Neural cell (in vitro differentiated cells): Measurements from ENCODE around the gene ASH1L. TPM values are rescaled to one million over a fixed set of nuclear protein-coding genes. Genes with fewer than 3 reads are reported as not detected.

Source experiments
- H2AFZ ChIP-seq: fragments of 200-600, 300-800 bp; sonication (generic), shearing (Covaris generic); 2 replicates; pipeline ENCODE4 v1.6.0; 2014; ENCODE audit warnings: low read depth, mild to moderate bottlenecking, antibody characterized with exemption, low read length, moderate library complexity
- H3F3A ChIP-seq: fragments of 200-600 bp; shearing (Covaris generic); 2 replicates; pipeline ENCODE4 v1.6.1; 2016; ENCODE audit warnings: mild to moderate bottlenecking, moderate library complexity, mixed read lengths, antibody characterized with exemption, low read length; ENCODE audit not compliant: insufficient read depth, poor library complexity, severe bottlenecking
- H3K27ac ChIP-seq: fragments of 200-600, 300-800 bp; sonication (generic), shearing (Covaris generic); 2 replicates; pipeline ENCODE4 v1.5.1; 2014; ENCODE audit warnings: mild to moderate bottlenecking, low read length, moderate library complexity
- H3K27me3 ChIP-seq: fragments of 300-800, 200-600 bp; sonication (generic), shearing (Covaris generic); 2 replicates; pipeline ENCODE4 v1.6.0; 2014; ENCODE audit warnings: mild to moderate bottlenecking, low read depth, low read length, moderate library complexity; ENCODE audit not compliant: insufficient read depth
- H3K36me3 ChIP-seq: fragments of 300-800, 200-600 bp; sonication (generic), shearing (Covaris generic); 2 replicates; pipeline ENCODE4 v1.5.1; 2014; ENCODE audit warnings: mild to moderate bottlenecking, antibody characterized with exemption, low read length, moderate library complexity; ENCODE audit not compliant: insufficient read depth
- H3K4me2 ChIP-seq: fragments of 300-800, 200-600 bp; sonication (generic), shearing (Covaris generic); 2 replicates; pipeline ENCODE4 v1.6.0; 2014; ENCODE audit warnings: mild to moderate bottlenecking, low read length
- H3K4me3 ChIP-seq: fragments of 300-800, 200-600 bp; sonication (generic), shearing (Covaris generic); 2 replicates; pipeline ENCODE4 v1.5.1; 2014; ENCODE audit warnings: mild to moderate bottlenecking, low read length, moderate library complexity
- H3K79me2 ChIP-seq: fragments of 200-600 bp; shearing (Covaris generic); replicated peaks from 2 replicates; pipeline ENCODE4 v1.6.0; 2014; ENCODE audit warnings: mild to moderate bottlenecking, low read length, moderate library complexity; ENCODE audit not compliant: insufficient read depth
- H3K9ac ChIP-seq: fragments of 300-800, 200-600 bp; sonication (generic), shearing (Covaris generic); 2 replicates; pipeline ENCODE4 v1.6.1; 2016; ENCODE audit warnings: mild to moderate bottlenecking, low read length, mixed read lengths
- H3K9me2 ChIP-seq: fragments of 200-600 bp; shearing (Covaris generic); 2 replicates; pipeline ENCODE4 v1.6.1; 2016; ENCODE audit warnings: mild to moderate bottlenecking, low read length, mixed read lengths; ENCODE audit not compliant: insufficient read depth
- H3K9me3 ChIP-seq: fragments of 200-600, 300-800 bp; sonication (generic), shearing (Covaris generic); 2 replicates; pipeline ENCODE4 v1.6.1; 2016; ENCODE audit warnings: mild to moderate bottlenecking, mixed run types, low read length, moderate library complexity, mixed read lengths
- H4K20me1 ChIP-seq: fragments of 200-600 bp; shearing (Covaris generic); 2 replicates; pipeline ENCODE4 v1.6.1; 2016; ENCODE audit warnings: mild to moderate bottlenecking, mixed run types; ENCODE audit not compliant: insufficient read depth
- EP300 ChIP-seq: fragments of 450-650 bp; conservative IDR thresholded peaks from 2 replicates; pipeline ENCODE4 v1.6.1; 2014; ENCODE audit warnings: antibody characterized with exemption, mild to moderate bottlenecking, moderate library complexity; ENCODE audit not compliant: poor library complexity, severe bottlenecking
- EZH2 ChIP-seq: fragments of 200-600, 300-800 bp; shearing (Covaris generic), sonication (generic); IDR thresholded peaks from 2 replicates; pipeline ENCODE4 v1.6.1; 2014; ENCODE audit warnings: antibody characterized with exemption, low read length, borderline replicate concordance, mild to moderate bottlenecking; ENCODE audit not compliant: insufficient read depth, poor library complexity, severe bottlenecking
- MXI1 ChIP-seq: fragments of 450-650 bp; conservative IDR thresholded peaks from 2 replicates; pipeline ENCODE4 v1.6.1; 2014; ENCODE audit warnings: antibody characterized with exemption, mild to moderate bottlenecking; ENCODE audit not compliant: poor library complexity, severe bottlenecking
- POLR2AphosphoS5 ChIP-seq: IDR thresholded peaks from 2 replicates; pipeline ENCODE4 v1.6.1; 2012
- RAD21 ChIP-seq: fragments of 450-650 bp; conservative IDR thresholded peaks from 2 replicates; pipeline ENCODE4 v1.6.1; 2014; ENCODE audit warnings: antibody characterized with exemption, mild to moderate bottlenecking, moderate library complexity
- SMC3 ChIP-seq: fragments of 450-650 bp; conservative IDR thresholded peaks from 2 replicates; pipeline ENCODE4 v1.6.1; 2014; ENCODE audit warnings: antibody characterized with exemption, mild to moderate bottlenecking, moderate library complexity; ENCODE audit not compliant: poor library complexity
- TAF1 ChIP-seq: IDR thresholded peaks from 2 replicates; pipeline ENCODE4 v1.6.1; 2012; ENCODE audit warnings: low read depth
- polyA plus RNA-seq: library from polyadenylated mRNA; depleted of rRNA; stranded (reverse); fragments of >200 nt; gene quantifications from 2 replicates; pipeline ENCODE4 v1.2.3, GENCODE V29; 2014
- TF ChIP-seq, protein P1 (sequence below): IDR thresholded peaks from 2 replicates; pipeline ENCODE4 v1.6.1; 2012; ENCODE audit warnings: borderline replicate concordance
- TF ChIP-seq, protein P2 (sequence below): fragments of 450-650 bp; IDR thresholded peaks from 2 replicates; pipeline ENCODE4 v1.5.1; 2014; ENCODE audit warnings: antibody characterized with exemption, mild to moderate bottlenecking, moderate library complexity; ENCODE audit not compliant: poor library complexity, severe bottlenecking

Gene ASH1L
- polyA plus RNA-seq, 1 donor from 2014 or later, result 16.2 TPM

GRCh38 chr1:155352631-155353030, 210.0 kb downstream of the ASH1L start:
- Histone ChIP-seq H3K27me3 (no peaks in the 10 kb centered on the region), H3K27ac (no peak overlapping the region), H3F3A (no peaks in the 10 kb centered on the region), H3K4me2 (no peak overlapping the region), H2AFZ (no peak overlapping the region), H3K9ac (no peak overlapping the region), H3K36me3 (peaks cover 6% of the 10 kb centered on the region), H3K9me2 (no peaks in the 10 kb centered on the region), H3K9me3 (no peaks in the 10 kb centered on the region), H3K4me3 (no peak overlapping the region), H3K79me2 (no peaks in the 10 kb centered on the region), H4K20me1 (no peaks in the 10 kb centered on the region)
- TF ChIP-seq POLR2AphosphoS5, result no peak
- TF ChIP-seq RAD21, result no peak
- TF ChIP-seq SMC3, result no peak
- no peak for TF ChIP-seq TAF1
- TF ChIP-seq, protein P1, sequence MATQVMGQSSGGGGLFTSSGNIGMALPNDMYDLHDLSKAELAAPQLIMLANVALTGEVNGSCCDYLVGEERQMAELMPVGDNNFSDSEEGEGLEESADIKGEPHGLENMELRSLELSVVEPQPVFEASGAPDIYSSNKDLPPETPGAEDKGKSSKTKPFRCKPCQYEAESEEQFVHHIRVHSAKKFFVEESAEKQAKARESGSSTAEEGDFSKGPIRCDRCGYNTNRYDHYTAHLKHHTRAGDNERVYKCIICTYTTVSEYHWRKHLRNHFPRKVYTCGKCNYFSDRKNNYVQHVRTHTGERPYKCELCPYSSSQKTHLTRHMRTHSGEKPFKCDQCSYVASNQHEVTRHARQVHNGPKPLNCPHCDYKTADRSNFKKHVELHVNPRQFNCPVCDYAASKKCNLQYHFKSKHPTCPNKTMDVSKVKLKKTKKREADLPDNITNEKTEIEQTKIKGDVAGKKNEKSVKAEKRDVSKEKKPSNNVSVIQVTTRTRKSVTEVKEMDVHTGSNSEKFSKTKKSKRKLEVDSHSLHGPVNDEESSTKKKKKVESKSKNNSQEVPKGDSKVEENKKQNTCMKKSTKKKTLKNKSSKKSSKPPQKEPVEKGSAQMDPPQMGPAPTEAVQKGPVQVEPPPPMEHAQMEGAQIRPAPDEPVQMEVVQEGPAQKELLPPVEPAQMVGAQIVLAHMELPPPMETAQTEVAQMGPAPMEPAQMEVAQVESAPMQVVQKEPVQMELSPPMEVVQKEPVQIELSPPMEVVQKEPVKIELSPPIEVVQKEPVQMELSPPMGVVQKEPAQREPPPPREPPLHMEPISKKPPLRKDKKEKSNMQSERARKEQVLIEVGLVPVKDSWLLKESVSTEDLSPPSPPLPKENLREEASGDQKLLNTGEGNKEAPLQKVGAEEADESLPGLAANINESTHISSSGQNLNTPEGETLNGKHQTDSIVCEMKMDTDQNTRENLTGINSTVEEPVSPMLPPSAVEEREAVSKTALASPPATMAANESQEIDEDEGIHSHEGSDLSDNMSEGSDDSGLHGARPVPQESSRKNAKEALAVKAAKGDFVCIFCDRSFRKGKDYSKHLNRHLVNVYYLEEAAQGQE, result no peak

- H3K27ac ChIP-seq, result no peak overlapping the region
- H3K4me3 ChIP-seq, result no peak overlapping the region
- H4K20me1 ChIP-seq, result no peaks in the 10 kb centered on the region
- H2AFZ ChIP-seq, result no peak overlapping the region
- no peaks in the 10 kb centered on the region for H3K27me3 ChIP-seq
- TF ChIP-seq EZH2 (no peak), SMC3 (no peak), RAD21 (no peak), POLR2AphosphoS5 (no peak), TAF1 (no peak), EP300 (no peak), MXI1 (no peak)
- TF ChIP-seq, protein P2, sequence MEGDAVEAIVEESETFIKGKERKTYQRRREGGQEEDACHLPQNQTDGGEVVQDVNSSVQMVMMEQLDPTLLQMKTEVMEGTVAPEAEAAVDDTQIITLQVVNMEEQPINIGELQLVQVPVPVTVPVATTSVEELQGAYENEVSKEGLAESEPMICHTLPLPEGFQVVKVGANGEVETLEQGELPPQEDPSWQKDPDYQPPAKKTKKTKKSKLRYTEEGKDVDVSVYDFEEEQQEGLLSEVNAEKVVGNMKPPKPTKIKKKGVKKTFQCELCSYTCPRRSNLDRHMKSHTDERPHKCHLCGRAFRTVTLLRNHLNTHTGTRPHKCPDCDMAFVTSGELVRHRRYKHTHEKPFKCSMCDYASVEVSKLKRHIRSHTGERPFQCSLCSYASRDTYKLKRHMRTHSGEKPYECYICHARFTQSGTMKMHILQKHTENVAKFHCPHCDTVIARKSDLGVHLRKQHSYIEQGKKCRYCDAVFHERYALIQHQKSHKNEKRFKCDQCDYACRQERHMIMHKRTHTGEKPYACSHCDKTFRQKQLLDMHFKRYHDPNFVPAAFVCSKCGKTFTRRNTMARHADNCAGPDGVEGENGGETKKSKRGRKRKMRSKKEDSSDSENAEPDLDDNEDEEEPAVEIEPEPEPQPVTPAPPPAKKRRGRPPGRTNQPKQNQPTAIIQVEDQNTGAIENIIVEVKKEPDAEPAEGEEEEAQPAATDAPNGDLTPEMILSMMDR, result no peak
- TF ChIP-seq, protein P1, result no peak
- H3K79me2 ChIP-seq, result no peaks in the 10 kb centered on the region
- H3K9me2 ChIP-seq, result no peaks in the 10 kb centered on the region
- H3K9me3 ChIP-seq, result no peaks in the 10 kb centered on the region
- peaks cover 16% of the 10 kb centered on the region for H3K36me3 ChIP-seq
- no peaks in the 10 kb centered on the region for H3F3A ChIP-seq
- H3K9ac ChIP-seq, result no peak overlapping the region
- H3K4me2 ChIP-seq, result no peak overlapping the region
Measured at GRCh38 chr1:155342842-155343241, 219.8 kb downstream of the ASH1L start.
